22Rv1 (cell line): ENCODE measurements around the gene PRMT7.

ENCODE experiments used
- CTCF ChIP-seq: fragments of 450-650 bp; IDR thresholded peaks from 2 replicates; pipeline ENCODE4 v1.5.1; 2017; ENCODE audit warnings: mild to moderate bottlenecking
- ZFX ChIP-seq: fragments of 450-650 bp; IDR thresholded peaks from 2 replicates; pipeline ENCODE4 v1.6.1; 2017; ENCODE audit warnings: antibody characterized with exemption, borderline replicate concordance

- TF ChIP-seq CTCF (no peak), ZFX (no peak)
Observed at GRCh38 chr16:68362262-68362913, 51.6 kb downstream of the PRMT7 start.
